B cell (primary cell): ENCODE results near the gene RNGTT. TPM values are rescaled to one million over a fixed set of nuclear protein-coding genes. Genes with fewer than 3 reads are reported as not detected.
"Not testable (repeated sequence)": the region's sequence is repeated elsewhere in the genome, so short reads cannot be mapped to it uniquely, and the experiment has no call there.

Experiments
- ATAC-seq: fragments of 200-7000 bp; cut with Tn5 transposase; one replicate; pipeline ENCODE4 v1.10.0; 2021; ENCODE audit warnings: low read depth, mild to moderate bottlenecking, moderate number of reproducible peaks, moderate library complexity
- CTCF ChIA-PET: fragments of 350-600 bp; sonication (Branson Sonifier 250); formaldehyde crosslinking; loops from one replicate; lab custom pipeline; 2021; ENCODE audit warnings: antibody characterized with exemption, inconsistent platforms; lab: Charles Lee
- POLR2A ChIA-PET: fragments of 350-600 bp; sonication (Branson Sonifier 250); formaldehyde crosslinking; loops from one replicate; lab custom pipeline; 2021; ENCODE audit warnings: antibody characterized with exemption; lab: Charles Lee
- DNase-seq: peaks from one replicate; pipeline ENCODE4 v3.0.0; 2013
- H2AFZ ChIP-seq: 2 replicates; pipeline ENCODE4 v1.6.1; 2012; ENCODE audit warnings: mild to moderate bottlenecking, low read depth, low read length; ENCODE audit not compliant: insufficient read depth, poor library complexity, severe bottlenecking
- H3K27ac ChIP-seq, 2 donors: 1 replicate in 1 of 2; 2 replicates in 1 of 2; pipeline ENCODE4 v1.5.1; 2012 to 2013; ENCODE audit warnings: low read length in 2 of 2, mild to moderate bottlenecking in 2 of 2, moderate library complexity in 1 of 2
- H3K27me3 ChIP-seq, 4 experiments: fragments of 200-600 bp in 1 of 4; sonication (generic) in 1 of 4; replicated peaks in 1 of 4; 1 replicate in 2 of 4; 2 replicates in 2 of 4; pipeline versions ENCODE4 v1.6.1 to v1.7.0; 2013 to 2016; ENCODE audit warnings: low read length in 3 of 4, mild to moderate bottlenecking in 2 of 4, mixed read lengths in 1 of 4, moderate library complexity in 1 of 4; ENCODE audit not compliant: insufficient read depth in 4 of 4, control insufficient read depth in 3 of 4; ENCODE audit errors: control extremely low read depth in 1 of 4
- H3K36me3 ChIP-seq, 2 experiments: replicated peaks in 1 of 2; 1 replicate in 1 of 2; 2 replicates in 1 of 2; pipeline versions ENCODE4 v1.6.1 to v1.7.1; 2013; ENCODE audit warnings: low read length in 1 of 2; ENCODE audit not compliant: insufficient read depth in 2 of 2, control insufficient read depth in 1 of 2; ENCODE audit errors: control extremely low read depth in 1 of 2, extremely low read depth in 1 of 2
- H3K4me1 ChIP-seq, 2 donors: fragments of 200-600 bp in 1 of 2; sonication (generic) in 1 of 2; 1 replicate in 1 of 2; 2 replicates in 1 of 2; pipeline versions ENCODE4 v1.5.1 to v1.6.1; 2013 to 2017; ENCODE audit warnings: low read length in 2 of 2; ENCODE audit not compliant: control insufficient read depth in 2 of 2, insufficient read depth in 2 of 2
- H3K4me2 ChIP-seq: replicated peaks from 2 replicates; pipeline ENCODE3; 2012; ENCODE audit warnings: mild to moderate bottlenecking, low read depth, low read length; ENCODE audit not compliant: poor library complexity, severe bottlenecking
- H3K4me3 ChIP-seq, 5 experiments: fragments of 200-600 bp in 1 of 5; sonication (generic) in 1 of 5; 1 replicate in 3 of 5; 2 replicates in 2 of 5; pipeline versions ENCODE4 v1.5.1 to v1.7.0; 2011 to 2016; ENCODE audit warnings: low read length in 4 of 5, mild to moderate bottlenecking in 4 of 5, low read depth in 2 of 5, control low read depth in 1 of 5, moderate library complexity in 1 of 5; ENCODE audit not compliant: insufficient read depth in 1 of 5; ENCODE audit errors: control extremely low read depth in 1 of 5, extremely low read depth in 1 of 5
- H3K79me2 ChIP-seq: fragments of 200-600 bp; sonication (generic); one replicate; pipeline ENCODE4 v1.6.0; 2016; ENCODE audit warnings: low read length; ENCODE audit not compliant: control insufficient read depth, insufficient read depth
- H3K9ac ChIP-seq: fragments of 200-600 bp; sonication (generic); 2 replicates; pipeline ENCODE4 v1.6.1; 2017; ENCODE audit warnings: mild to moderate bottlenecking, low read length, moderate library complexity
- H3K9me3 ChIP-seq, 3 donors: one replicate each; pipeline versions ENCODE4 v1.6.1 to v1.7.1; 2013; ENCODE audit warnings: low read length in 2 of 3; ENCODE audit not compliant: control insufficient read depth in 2 of 3, insufficient read depth in 1 of 3; ENCODE audit errors: control extremely low read depth in 1 of 3
- H4K20me1 ChIP-seq: 2 replicates; pipeline ENCODE4 v1.6.0; 2012; ENCODE audit warnings: mild to moderate bottlenecking, low read length; ENCODE audit not compliant: insufficient read depth, control insufficient read depth, poor library complexity, severe bottlenecking
- H3K27ac Mint-ChIP-seq: one replicate; pipeline ENCODE4 v1.8.0; 2021; ENCODE audit warnings: mixed read lengths
- H3K27me3 Mint-ChIP-seq: one replicate; pipeline ENCODE4 v1.8.0; 2021; ENCODE audit warnings: mixed read lengths
- H3K4me1 Mint-ChIP-seq: one replicate; pipeline ENCODE4 v1.8.0; 2021; ENCODE audit warnings: mixed read lengths
- H3K4me3 Mint-ChIP-seq: one replicate; pipeline ENCODE4 v1.8.0; 2021; ENCODE audit warnings: mixed read lengths
- H3K9me3 Mint-ChIP-seq: one replicate; pipeline ENCODE4 v1.8.0; 2022; ENCODE audit warnings: mixed read lengths; ENCODE audit not compliant: insufficient read depth
- CTCF ChIP-seq: fragments of 200-600 bp; IDR thresholded peaks from one replicate; pipeline ENCODE4 v1.8.0; 2022; ENCODE audit warnings: antibody characterized with exemption, mild to moderate bottlenecking
- EZH2 ChIP-seq: IDR thresholded peaks from 2 replicates; pipeline ENCODE4 v1.6.1; 2012; ENCODE audit warnings: borderline replicate concordance, low read depth, mild to moderate bottlenecking, moderate library complexity, low read length; ENCODE audit not compliant: insufficient read depth, poor library complexity, severe bottlenecking
- WGBS: methylation state at CpG from one replicate; pipeline ENCODE4 v1.1.5; 2013; ENCODE audit warnings: missing lambda C conversion rate; ENCODE audit not compliant: insufficient coverage; 5-methylcytosine and 5-hydroxymethylcytosine counted together
- intact Hi-C: fragments of 100-400 bp; cut with micrococcal nuclease; formaldehyde crosslinking; loops from one replicate; pipeline ENCODE4 v1.10.0; 2022
- polyA plus RNA-seq: library from polyadenylated mRNA; depleted of rRNA; stranded (reverse); fragments of >200 nt; gene quantifications from 2 replicates; pipeline ENCODE4 v1.2.3, GENCODE V29; 2012
- total RNA-seq, 2 donors: library from RNA; stranded (reverse); fragments of 120-200 nt in 1 of 2; gene quantifications; 1 replicate in 1 of 2; 2 replicates in 1 of 2; pipeline versions ENCODE4 v1.2.3 to v1.2.4, GENCODE V29; 2013 to 2022

RNGTT gene
- total and polyA plus RNA-seq, 2 donors (not counting 1 experiment from before 2014, with no cell fraction given), result 10.8 to 29.1 TPM

GRCh38 chr6:88835210-88835609 is 128.2 kb downstream of the RNGTT start:
- Histone ChIP-seq H3K36me3 (no peaks in the 10 kb centered on the region), H3K4me3 (no peak overlapping the region), H3K27me3 (no peaks in the 10 kb centered on the region), H4K20me1 (no peaks in the 10 kb centered on the region), H3K79me2 (peaks cover 6% of the 10 kb centered on the region), H3K9me3 (peaks cover 9 to 20% (median 16%) of the 10 kb centered on the region in 3 donors), H3K27ac (no peak overlapping the region), H2AFZ (no peak overlapping the region), H3K9ac (no peak overlapping the region), H3K4me2 (no peak overlapping the region), H3K4me1 (no peaks in the 10 kb centered on the region)
- ChIA-PET POLR2A (no interaction called here), CTCF (no interaction called here)
- no peak for TF ChIP-seq EZH2
- no peak for TF ChIP-seq CTCF
- Mint-ChIP-seq H3K27me3 (no peaks in the 10 kb centered on the region), H3K4me3 (no peak overlapping the region), H3K4me1 (no peaks in the 10 kb centered on the region), H3K27ac (no peak overlapping the region), H3K9me3 (peaks cover 10% of the 10 kb centered on the region)
- DNase-seq (no peak), ATAC-seq (no peak)
- intact Hi-C loops, result no loop called here

- H3K4me3 Mint-ChIP-seq, POLR2A ChIA-PET, ATAC-seq, H3K27ac ChIP-seq, H3K27ac Mint-ChIP-seq, H3K36me3 ChIP-seq, H3K27me3 ChIP-seq, H3K27me3 Mint-ChIP-seq, H3K9ac ChIP-seq, DNase-seq, intact Hi-C loops, H3K4me1 ChIP-seq, H4K20me1 ChIP-seq, H3K4me3 ChIP-seq, H3K4me1 Mint-ChIP-seq, H3K79me2 ChIP-seq, H3K4me2 ChIP-seq, H2AFZ ChIP-seq: not testable (repeated sequence)
- peaks cover 15% of the 10 kb centered on the region for H3K9me3 Mint-ChIP-seq
- peaks cover 9 to 20% (median 16%) of the 10 kb centered on the region in 3 donors for H3K9me3 ChIP-seq
- CTCF ChIA-PET, result interaction anchor here (0.6 kb wide), 1 partner anchor 1160 kb away, joined by 4 read pairs; no protein-coding TSS in a partner anchor
- no CpG with 5 or more reads among the region's 1 CpG for WGBS
Measured at GRCh38 chr6:88833071-88833470, 130.3 kb downstream of the RNGTT start.

GRCh38 chr6:88827599-88827998 is 135.8 kb downstream of the RNGTT start:
- H3K27me3 Mint-ChIP-seq, POLR2A ChIA-PET, ATAC-seq, H3K36me3 ChIP-seq, H3K4me1 Mint-ChIP-seq, H2AFZ ChIP-seq, H3K79me2 ChIP-seq, H3K4me2 ChIP-seq, H4K20me1 ChIP-seq, DNase-seq, H3K4me3 Mint-ChIP-seq, H3K27me3 ChIP-seq, H3K27ac Mint-ChIP-seq, H3K4me3 ChIP-seq, H3K27ac ChIP-seq, H3K9me3 ChIP-seq, H3K4me1 ChIP-seq, CTCF ChIA-PET, intact Hi-C loops, H3K9ac ChIP-seq: not testable (repeated sequence)
- peaks cover 12% of the 10 kb centered on the region for H3K9me3 Mint-ChIP-seq
- WGBS, result 100% methylated on average over 2 of the region's 4 CpGs
